GM19455 (cell line): Measurements from ENCODE around the gene ME3.
"Not testable (repeated sequence)": the region's sequence is repeated elsewhere in the genome, so short reads cannot be mapped to it uniquely, and the experiment has no call there.

ENCODE experiments used
- ATAC-seq: cut with Tn5 transposase; IDR thresholded peaks from one replicate; pipeline ENCODE4 v1.9.1; 2021; ENCODE audit not compliant: unreplicated experiment

Gene ME3

GRCh38 chr11:86443415-86443814, 229.0 kb downstream of the ME3 start:
- no peak for ATAC-seq

- no peak for ATAC-seq
These were observed 229.6 kb downstream of the ME3 start for GRCh38 chr11:86442827-86443226.

- ATAC-seq, result no peak
These were observed 230.0 kb downstream of the ME3 start for GRCh38 chr11:86442420-86442819.

GRCh38 chr11:86440843-86441242, 231.6 kb downstream of the ME3 start:
- ATAC-seq, result no peak

- ATAC-seq, result no peak
These were observed 232.1 kb downstream of the ME3 start for GRCh38 chr11:86440305-86440716.

- no peak for ATAC-seq
These were observed 233.7 kb downstream of the ME3 start for GRCh38 chr11:86438685-86439084.

GRCh38 chr11:86435711-86436110, 236.7 kb downstream of the ME3 start:
- no peak for ATAC-seq

- not testable (repeated sequence) for ATAC-seq
These were observed 238.9 kb downstream of the ME3 start for GRCh38 chr11:86433361-86434095.

GRCh38 chr11:86431258-86431657, 241.2 kb downstream of the ME3 start:
- ATAC-seq, result no peak

GRCh38 chr11:86427441-86427840, 245.0 kb downstream of the ME3 start:
- no peak for ATAC-seq

GRCh38 chr11:86423488-86423887, 248.9 kb downstream of the ME3 start:
- not testable (repeated sequence) for ATAC-seq

GRCh38 chr11:86422371-86422770, 250.0 kb downstream of the ME3 start:
- ATAC-seq, result no peak

- ATAC-seq, result no peak
These were observed 250.5 kb downstream of the ME3 start for GRCh38 chr11:86421946-86422345.

GRCh38 chr11:86418917-86419316, 253.5 kb downstream of the ME3 start:
- no peak for ATAC-seq

GRCh38 chr11:86418513-86418912, 253.9 kb downstream of the ME3 start:
- no peak for ATAC-seq

GRCh38 chr11:86418106-86418505, 254.3 kb downstream of the ME3 start:
- no peak for ATAC-seq

GRCh38 chr11:86416951-86417350, 255.5 kb downstream of the ME3 start:
- not testable (repeated sequence) for ATAC-seq

- ATAC-seq, result no peak
These were observed 255.9 kb downstream of the ME3 start for GRCh38 chr11:86416494-86416893.

GRCh38 chr11:86415026-86415425, 257.4 kb downstream of the ME3 start:
- ATAC-seq, result no peak

- no peak for ATAC-seq
These were observed 258.4 kb downstream of the ME3 start for GRCh38 chr11:86414032-86414431.

- no peak for ATAC-seq
These were observed 263.6 kb downstream of the ME3 start for GRCh38 chr11:86408845-86409244.

GRCh38 chr11:86403458-86403857, 269.0 kb downstream of the ME3 start:
- ATAC-seq, result no peak

GRCh38 chr11:86398106-86398505, 274.3 kb downstream of the ME3 start:
- ATAC-seq, result no peak
